WI38 (cell line): ENCODE results near the gene TMEM185B.
"Not testable (repeated sequence)": the region's sequence is repeated elsewhere in the genome, so short reads cannot be mapped to it uniquely, and the experiment has no call there.

Experiments
- H3K4me3 ChIP-seq: 2 replicates; pipeline ENCODE4 v1.5.1; 2011; ENCODE audit warnings: low read depth, mild to moderate bottlenecking, control low read depth, low read length
- CTCF ChIP-seq: IDR thresholded peaks from 2 replicates; pipeline ENCODE4 v1.5.1; 2012; ENCODE audit warnings: low read depth, mild to moderate bottlenecking, control low read depth, low read length

Gene TMEM185B

GRCh38 chr2:120262761-120263428, 39.7 kb upstream of the TMEM185B start:
- TF ChIP-seq CTCF, result no peak

DNA sequence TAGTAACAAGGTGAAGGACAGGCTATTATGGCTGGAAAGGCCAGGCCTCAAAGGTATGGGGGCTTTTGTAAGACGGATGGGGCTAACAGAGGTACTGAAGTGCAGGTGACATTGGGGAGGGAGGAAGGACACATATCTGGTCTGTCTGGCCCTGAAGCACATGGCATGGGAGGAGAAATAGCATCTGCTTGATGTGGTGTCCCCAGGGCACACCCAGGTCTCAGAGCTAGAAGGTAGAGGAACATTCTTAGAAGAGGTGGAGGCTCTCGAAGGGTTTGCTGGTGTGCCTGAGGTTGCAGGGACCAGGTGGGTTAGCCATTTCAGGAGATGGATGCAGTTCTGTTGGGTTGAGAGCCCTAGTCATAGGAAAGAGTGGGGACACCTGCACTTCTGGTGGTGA, 39.0 kb upstream of the TMEM185B start:
- H3K4me3 ChIP-seq, result no peak overlapping the region
- TF ChIP-seq CTCF, result no peak

More at GRCh38 chr2:120262761-120263428, 39.7 kb upstream of the TMEM185B start:
- H3K4me3 ChIP-seq, result no peak overlapping the region

GRCh38 chr2:120261387-120262006, 38.3 kb upstream of the TMEM185B start:
- no peak for TF ChIP-seq CTCF
- H3K4me3 ChIP-seq, result no peak overlapping the region

DNA sequence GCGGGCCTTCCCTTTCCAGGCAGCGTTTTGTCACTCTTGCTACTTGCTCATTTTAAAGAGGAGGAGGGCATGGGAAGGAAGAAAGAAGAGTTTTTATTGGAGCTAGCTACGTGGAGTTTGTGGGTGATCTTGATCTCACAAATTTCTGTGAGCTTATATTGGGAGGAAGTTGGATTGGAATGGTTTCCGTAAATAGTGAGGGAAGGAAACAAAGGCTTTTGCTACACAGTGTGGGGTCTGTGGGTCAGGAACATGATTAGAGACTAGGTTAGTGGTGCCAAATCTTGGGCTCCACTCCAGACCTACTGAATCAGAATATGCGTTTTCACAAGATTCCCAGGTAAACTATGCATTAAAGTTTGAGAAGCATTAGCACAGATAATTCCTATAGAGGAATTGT, 37.5 kb upstream of the TMEM185B start:
- no peak for TF ChIP-seq CTCF
- H3K4me3 ChIP-seq, result no peak overlapping the region

DNA sequence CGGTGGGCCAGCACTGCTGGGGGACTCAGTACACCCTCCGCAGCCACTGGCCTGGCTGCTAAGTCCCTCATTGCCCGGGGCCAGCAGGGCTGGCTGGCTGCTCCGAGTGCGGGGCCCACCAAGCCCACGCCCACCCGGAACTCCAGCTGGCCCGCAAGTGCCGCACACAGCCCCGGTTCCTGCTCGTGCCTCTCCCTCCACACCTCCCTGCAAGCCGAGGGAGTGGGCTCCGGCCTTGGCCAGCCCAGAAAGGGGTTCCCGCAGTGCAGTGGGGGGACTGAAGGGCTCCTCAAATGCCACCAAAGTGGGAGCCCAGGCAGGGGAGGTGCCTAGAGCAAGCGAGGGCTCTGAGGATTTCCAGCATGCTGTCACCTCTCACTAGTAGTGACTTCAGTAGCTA, 36.7 kb upstream of the TMEM185B start:
- H3K4me3 ChIP-seq, result not testable (repeated sequence)

DNA sequence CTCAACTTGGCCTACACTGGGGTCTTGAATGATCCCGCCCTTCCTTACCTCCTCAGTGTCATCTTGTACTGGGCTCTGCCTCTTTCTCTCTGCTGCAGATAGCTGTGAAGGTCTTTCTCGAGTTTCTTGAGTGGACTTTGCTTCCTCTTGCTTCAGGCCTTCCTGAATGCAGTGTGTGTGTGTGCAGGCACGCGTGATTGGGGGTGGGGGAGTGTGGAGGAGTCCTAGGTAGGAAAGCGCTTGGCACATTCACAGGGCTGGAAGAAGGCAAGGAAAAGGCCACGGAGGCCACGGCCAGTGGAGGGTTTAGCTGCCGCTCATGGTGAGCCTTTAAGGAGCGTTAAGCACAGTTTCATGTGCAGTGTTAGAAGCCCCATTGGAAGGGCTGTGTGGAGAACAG, 35.0 kb upstream of the TMEM185B start:
- H3K4me3 ChIP-seq, result no peak overlapping the region
- no peak for TF ChIP-seq CTCF

GRCh38 chr2:120257522-120257921, 34.3 kb upstream of the TMEM185B start:
- H3K4me3 ChIP-seq, result no peak overlapping the region
- no peak for TF ChIP-seq CTCF

DNA sequence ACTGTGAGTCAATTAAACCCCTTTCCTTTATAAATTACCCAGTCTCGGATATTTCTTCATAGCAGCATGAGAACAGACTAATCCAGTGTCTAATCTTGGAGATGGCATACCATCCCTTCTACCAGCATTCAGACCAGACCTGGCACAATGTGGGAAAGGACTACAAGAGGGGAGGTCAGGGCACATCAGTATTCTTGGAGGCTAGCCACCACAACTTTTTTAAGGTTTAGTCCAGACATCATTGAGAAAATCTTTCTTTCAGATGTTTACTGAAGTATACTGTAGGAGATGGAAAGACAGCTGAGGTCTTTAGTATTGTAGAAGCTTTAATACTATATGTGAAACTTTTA, 33.4 kb upstream of the TMEM185B start:
- no peak overlapping the region for H3K4me3 ChIP-seq
- TF ChIP-seq CTCF, result no peak
